ENCODE measurements around the gene NACC2. TPM values are rescaled to one million over a fixed set of nuclear protein-coding genes. Genes with fewer than 3 reads are reported as not detected.

The NACC2 gene
- total and polyA plus RNA-seq, 9 of the 15 experiments (the other 6 are each of a cell fraction or from before 2014, with no cell fraction given), result 0.70 to 25.1 (median 5.6) TPM

GRCh38 chr9:136122425-136123383 is 27.6 kb upstream of the NACC2 start:
- FAIRE-seq (peak; percentile 94), DNase-seq (ENCODE audit: extremely low read depth in 1 of 4, low spot score in 3 of 4) (peak; percentile 76 to 83 (median 78)), ATAC-seq (peak; percentile 73)
- Histone ChIP-seq H3K9ac (ENCODE audit: insufficient read depth in 1 of 2, low read depth in 2 of 2, low read length in 2 of 2) (peak overlapping the region in 1 of 2 experiments; percentile 78; a peak in 2 of 4 replicates), H3K9me3 (replicated peaks; ENCODE audit: control insufficient read depth, insufficient read depth, low read depth, low read length) (no peaks in the 10 kb centered on the region; the same call in 1 of the 2 replicates), H3K9me1 (ENCODE audit: control insufficient read depth, insufficient read depth, low read length) (no peaks in the 10 kb centered on the region), H2AFZ (ENCODE audit: low read depth, low read length) (peak overlapping the region; percentile 72), H3K4me1 (replicated peaks in 1 of 2; ENCODE audit: control insufficient read depth in 2 of 2, insufficient read depth in 2 of 2, low read length in 2 of 2) (peaks cover 13 to 45% of the 10 kb centered on the region in 2 experiments), H3K4me2 (ENCODE audit: insufficient read depth, low read length) (peak overlapping the region; percentile 33; the same call in 1 of the 2 replicates), H3K4me3 (no peak overlapping the region), H3K79me2 (ENCODE audit: control insufficient read depth, insufficient read depth, low read length) (peaks cover 22% of the 10 kb centered on the region), H3K27me3 (ENCODE audit: control insufficient read depth in 2 of 2, insufficient read depth in 2 of 2, low read length in 2 of 2) (peaks cover 20 to 32% of the 10 kb centered on the region in 2 experiments), H3K36me3 (ENCODE audit: control insufficient read depth, insufficient read depth, low read length) (no peaks in the 10 kb centered on the region), H4K20me1 (replicated peaks; ENCODE audit: control insufficient read depth, insufficient read depth, low read length) (peaks cover 6% of the 10 kb centered on the region; the same call in 1 of the 2 replicates), H3K27ac (ENCODE audit: extremely low read depth, low read depth, low read length) (no peak overlapping the region)
- in situ Hi-C loops (cut with MboI) (loop anchor here (5.0 kb wide), 1 partner anchor 320 kb away; no protein-coding TSS in a partner anchor), intact Hi-C loops (cut with micrococcal nuclease) (loop anchor here (1.0 to 10.0 kb wide), 3 partner anchors 155 to 325 kb away; no protein-coding TSS in a partner anchor)
- 28% methylated on average over 41 of the region's 45 CpGs for WGBS (ENCODE audit: insufficient coverage, low coverage, missing lambda C conversion rate)
- CTCF ChIA-PET (ENCODE audit: low intra/inter-chr PET ratio), result interaction anchor here (0.7 to 3.7 kb wide), 8 partner anchors 31 to 520 kb away, joined by 3 to 44 read pairs (median 6); partner anchors contain the start of gene KCNT1
- POLR2A ChIA-PET, result interaction anchor here (0.5 to 1.0 kb wide), 4 partner anchors 29 to 1721 kb away, joined by 3 read pairs; no protein-coding TSS in a partner anchor
- BruUV-seq (replicated peaks), result no TSS peak
- TF ChIP-seq ZNF511 (CRISPR knock-in tag; IDR thresholded peaks at IDR 0.05) (peak; percentile 50; the same call in 1 of the 2 replicates), CUX1 (CRISPR knock-in tag; IDR thresholded peaks at IDR 0.05) (no peak), ZNF146 (CRISPR knock-in tag; IDR thresholded peaks at IDR 0.05; ENCODE audit: unreplicated experiment) (no peak), ELF4 (CRISPR knock-in tag; IDR thresholded peaks at IDR 0.05) (no peak), HDAC1 (IDR thresholded peaks at IDR 0.05) (no peak), EP300 (IDR thresholded peaks at IDR 0.05; ENCODE audit: low read length) (no peak), STAT5B (CRISPR knock-in tag; IDR thresholded peaks at IDR 0.05) (no peak), ELK1 (CRISPR knock-in tag; IDR thresholded peaks at IDR 0.05) (no peak), ZNF347 (CRISPR knock-in tag; IDR thresholded peaks at IDR 0.05; ENCODE audit: low read depth) (no peak), FOXJ2 (tag; IDR thresholded peaks at IDR 0.05) (no peak), CBX5 (IDR thresholded peaks at IDR 0.05; ENCODE audit: borderline replicate concordance, low read depth) (no peak), ELK3 (CRISPR knock-in tag; IDR thresholded peaks at IDR 0.05) (no peak)

Measured in K562 (cell line).